HEK293 (cell line): ENCODE measurements around the gene SFT2D1.

Experiments used
- BCL11A ChIP-seq: fragments of 450-650 bp; formaldehyde crosslinking; IDR thresholded peaks from 2 replicates; pipeline ENCODE4 v1.5.1; 2016; ENCODE audit warnings: low read depth, missing biosample characterization, missing genetic modification characterization
- CTCF ChIP-seq: fragments of 450-650 bp; formaldehyde crosslinking; IDR thresholded peaks from 2 replicates; pipeline ENCODE4 v1.5.1; 2016; ENCODE audit warnings: missing biosample characterization, missing genetic modification characterization
- EGR2 ChIP-seq: fragments of 450-650 bp; formaldehyde crosslinking; IDR thresholded peaks from 2 replicates; pipeline ENCODE4 v1.5.1; 2016; ENCODE audit warnings: low read depth, missing biosample characterization, missing genetic modification characterization
- KLF1 ChIP-seq: fragments of 450-650 bp; formaldehyde crosslinking; IDR thresholded peaks from 2 replicates; pipeline ENCODE4 v1.5.1; 2016; ENCODE audit warnings: missing biosample characterization, missing genetic modification characterization
- KLF10 ChIP-seq: fragments of 450-650 bp; IDR thresholded peaks from 2 replicates; pipeline ENCODE4 v1.5.1; 2018; ENCODE audit warnings: missing biosample characterization, mild to moderate bottlenecking, missing genetic modification characterization
- KLF16 ChIP-seq: fragments of 450-650 bp; formaldehyde crosslinking; IDR thresholded peaks from 2 replicates; pipeline ENCODE4 v1.5.1; 2017; ENCODE audit warnings: missing biosample characterization, missing genetic modification characterization
- KLF17 ChIP-seq: fragments of 450-650 bp; formaldehyde crosslinking; IDR thresholded peaks from 2 replicates; pipeline ENCODE4 v1.5.1; 2016; ENCODE audit warnings: missing biosample characterization, missing genetic modification characterization
- OSR2 ChIP-seq: fragments of 450-650 bp; formaldehyde crosslinking; IDR thresholded peaks from 2 replicates; pipeline ENCODE4 v1.5.1; 2016; ENCODE audit warnings: missing biosample characterization, missing genetic modification characterization
- SP3 ChIP-seq: fragments of 450-650 bp; formaldehyde crosslinking; IDR thresholded peaks from 2 replicates; pipeline ENCODE4 v1.5.1; 2016; ENCODE audit warnings: missing biosample characterization, missing genetic modification characterization
- SP7 ChIP-seq: fragments of 450-650 bp; formaldehyde crosslinking; IDR thresholded peaks from 2 replicates; pipeline ENCODE4 v1.5.1; 2016; ENCODE audit warnings: missing biosample characterization, missing genetic modification characterization
- ZBTB17 ChIP-seq: fragments of 450-650 bp; formaldehyde crosslinking; IDR thresholded peaks from 2 replicates; pipeline ENCODE4 v1.5.1; 2016; ENCODE audit warnings: missing biosample characterization, missing genetic modification characterization
- ZBTB26 ChIP-seq: fragments of 450-650 bp; formaldehyde crosslinking; optimal IDR thresholded peaks from 2 replicates; pipeline ENCODE3; 2016; ENCODE audit warnings: missing biosample characterization, mild to moderate bottlenecking, missing genetic modification characterization
- ZBTB7A ChIP-seq: fragments of 450-650 bp; formaldehyde crosslinking; IDR thresholded peaks from 2 replicates; pipeline ENCODE4 v1.5.1; 2016; ENCODE audit warnings: low read depth, missing biosample characterization, missing genetic modification characterization
- ZFHX2 ChIP-seq: fragments of 450-650 bp; formaldehyde crosslinking; conservative IDR thresholded peaks from 2 replicates; pipeline ENCODE4 v1.5.1; 2016; ENCODE audit warnings: missing biosample characterization, missing genetic modification characterization
- ZNF121 ChIP-seq: fragments of 450-650 bp; formaldehyde crosslinking; IDR thresholded peaks from 2 replicates; pipeline ENCODE4 v1.5.1; 2016; ENCODE audit warnings: missing biosample characterization, missing genetic modification characterization
- ZNF155 ChIP-seq: fragments of 450-650 bp; formaldehyde crosslinking; IDR thresholded peaks from 2 replicates; pipeline ENCODE4 v1.5.1; 2016; ENCODE audit warnings: missing biosample characterization, missing genetic modification characterization
- ZNF23 ChIP-seq: fragments of 450-650 bp; formaldehyde crosslinking; IDR thresholded peaks from 2 replicates; pipeline ENCODE4 v1.5.1; 2016; ENCODE audit warnings: missing biosample characterization, missing genetic modification characterization, borderline replicate concordance
- ZNF266 ChIP-seq: fragments of 450-650 bp; formaldehyde crosslinking; IDR thresholded peaks from 2 replicates; pipeline ENCODE4 v1.5.1; 2016; ENCODE audit warnings: missing biosample characterization, missing genetic modification characterization, low read depth
- ZNF423 ChIP-seq: fragments of 450-650 bp; formaldehyde crosslinking; IDR thresholded peaks from 2 replicates; pipeline ENCODE4 v1.5.1; 2016; ENCODE audit warnings: missing biosample characterization, missing genetic modification characterization
- ZNF600 ChIP-seq: fragments of 450-650 bp; formaldehyde crosslinking; IDR thresholded peaks from 2 replicates; pipeline ENCODE4 v1.5.1; 2016; ENCODE audit warnings: missing biosample characterization, missing genetic modification characterization
- ZNF610 ChIP-seq: fragments of 450-650 bp; formaldehyde crosslinking; IDR thresholded peaks from 2 replicates; pipeline ENCODE4 v1.5.1; 2016; ENCODE audit warnings: missing biosample characterization, missing genetic modification characterization, borderline replicate concordance
- ZNF624 ChIP-seq: fragments of 450-650 bp; formaldehyde crosslinking; IDR thresholded peaks from 2 replicates; pipeline ENCODE4 v1.5.1; 2017; ENCODE audit warnings: missing biosample characterization, missing genetic modification characterization
- ZNF654 ChIP-seq: fragments of 450-650 bp; formaldehyde crosslinking; IDR thresholded peaks from 2 replicates; pipeline ENCODE4 v1.5.1; 2016; ENCODE audit warnings: low read depth, missing biosample characterization, missing genetic modification characterization
- ZNF692 ChIP-seq: fragments of 450-650 bp; formaldehyde crosslinking; IDR thresholded peaks from 2 replicates; pipeline ENCODE4 v1.5.1; 2016; ENCODE audit warnings: missing biosample characterization, missing genetic modification characterization
- ZSCAN30 ChIP-seq: fragments of 450-650 bp; IDR thresholded peaks from 2 replicates; pipeline ENCODE4 v1.5.1; 2018; ENCODE audit warnings: missing biosample characterization, mild to moderate bottlenecking, missing genetic modification characterization, moderate library complexity
- TF ChIP-seq, protein P1 (sequence below): fragments of 450-650 bp; formaldehyde crosslinking; IDR thresholded peaks from 2 replicates; pipeline ENCODE4 v1.5.1; 2016; ENCODE audit warnings: missing biosample characterization, missing genetic modification characterization, borderline replicate concordance
- TF ChIP-seq, protein P2 (sequence below): fragments of 450-650 bp; formaldehyde crosslinking; IDR thresholded peaks from 2 replicates; pipeline ENCODE4 v1.5.1; 2017; ENCODE audit warnings: missing biosample characterization, missing genetic modification characterization

SFT2D1 gene

GRCh38 chr6:166381733-166382499, 39.6 kb upstream of the SFT2D1 start (continued):
- TF ChIP-seq, protein P1, sequence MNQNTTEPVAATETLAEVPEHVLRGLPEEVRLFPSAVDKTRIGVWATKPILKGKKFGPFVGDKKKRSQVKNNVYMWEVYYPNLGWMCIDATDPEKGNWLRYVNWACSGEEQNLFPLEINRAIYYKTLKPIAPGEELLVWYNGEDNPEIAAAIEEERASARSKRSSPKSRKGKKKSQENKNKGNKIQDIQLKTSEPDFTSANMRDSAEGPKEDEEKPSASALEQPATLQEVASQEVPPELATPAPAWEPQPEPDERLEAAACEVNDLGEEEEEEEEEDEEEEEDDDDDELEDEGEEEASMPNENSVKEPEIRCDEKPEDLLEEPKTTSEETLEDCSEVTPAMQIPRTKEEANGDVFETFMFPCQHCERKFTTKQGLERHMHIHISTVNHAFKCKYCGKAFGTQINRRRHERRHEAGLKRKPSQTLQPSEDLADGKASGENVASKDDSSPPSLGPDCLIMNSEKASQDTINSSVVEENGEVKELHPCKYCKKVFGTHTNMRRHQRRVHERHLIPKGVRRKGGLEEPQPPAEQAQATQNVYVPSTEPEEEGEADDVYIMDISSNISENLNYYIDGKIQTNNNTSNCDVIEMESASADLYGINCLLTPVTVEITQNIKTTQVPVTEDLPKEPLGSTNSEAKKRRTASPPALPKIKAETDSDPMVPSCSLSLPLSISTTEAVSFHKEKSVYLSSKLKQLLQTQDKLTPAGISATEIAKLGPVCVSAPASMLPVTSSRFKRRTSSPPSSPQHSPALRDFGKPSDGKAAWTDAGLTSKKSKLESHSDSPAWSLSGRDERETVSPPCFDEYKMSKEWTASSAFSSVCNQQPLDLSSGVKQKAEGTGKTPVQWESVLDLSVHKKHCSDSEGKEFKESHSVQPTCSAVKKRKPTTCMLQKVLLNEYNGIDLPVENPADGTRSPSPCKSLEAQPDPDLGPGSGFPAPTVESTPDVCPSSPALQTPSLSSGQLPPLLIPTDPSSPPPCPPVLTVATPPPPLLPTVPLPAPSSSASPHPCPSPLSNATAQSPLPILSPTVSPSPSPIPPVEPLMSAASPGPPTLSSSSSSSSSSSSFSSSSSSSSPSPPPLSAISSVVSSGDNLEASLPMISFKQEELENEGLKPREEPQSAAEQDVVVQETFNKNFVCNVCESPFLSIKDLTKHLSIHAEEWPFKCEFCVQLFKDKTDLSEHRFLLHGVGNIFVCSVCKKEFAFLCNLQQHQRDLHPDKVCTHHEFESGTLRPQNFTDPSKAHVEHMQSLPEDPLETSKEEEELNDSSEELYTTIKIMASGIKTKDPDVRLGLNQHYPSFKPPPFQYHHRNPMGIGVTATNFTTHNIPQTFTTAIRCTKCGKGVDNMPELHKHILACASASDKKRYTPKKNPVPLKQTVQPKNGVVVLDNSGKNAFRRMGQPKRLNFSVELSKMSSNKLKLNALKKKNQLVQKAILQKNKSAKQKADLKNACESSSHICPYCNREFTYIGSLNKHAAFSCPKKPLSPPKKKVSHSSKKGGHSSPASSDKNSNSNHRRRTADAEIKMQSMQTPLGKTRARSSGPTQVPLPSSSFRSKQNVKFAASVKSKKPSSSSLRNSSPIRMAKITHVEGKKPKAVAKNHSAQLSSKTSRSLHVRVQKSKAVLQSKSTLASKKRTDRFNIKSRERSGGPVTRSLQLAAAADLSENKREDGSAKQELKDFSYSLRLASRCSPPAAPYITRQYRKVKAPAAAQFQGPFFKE, result peak; percentile 96
- TF ChIP-seq KLF10 (tag by site-specific recombination), result peak; percentile 75
- peak; percentile 90 for TF ChIP-seq ZFHX2 (tag by site-specific recombination)
- TF ChIP-seq ZNF121 (tag by site-specific recombination), result 0 out of 2 replicates have a peak, but pooled peaks have one; percentile 8
- TF ChIP-seq OSR2 (tag by site-specific recombination), result no peak
- TF ChIP-seq ZNF610 (tag by site-specific recombination), result 0 out of 2 replicates have a peak, but pooled peaks have one; percentile 56
- no peak for TF ChIP-seq ZNF155 (tag by site-specific recombination)
- 0 out of 2 replicates have a peak, but pooled peaks have one; percentile 23 for TF ChIP-seq SP3 (tag by site-specific recombination)
- peak; percentile 40; the same call in 1 of the 2 replicates for TF ChIP-seq ZBTB17 (tag by site-specific recombination)
- TF ChIP-seq BCL11A (tag by site-specific recombination), result peak; percentile 85
- TF ChIP-seq KLF16 (tag by site-specific recombination), result peak; percentile 12; the same call in 1 of the 2 replicates
- TF ChIP-seq ZNF23 (tag by site-specific recombination), result no peak
- no peak for TF ChIP-seq KLF1 (tag by site-specific recombination)
- TF ChIP-seq ZBTB7A (tag by site-specific recombination), result 0 out of 2 replicates have a peak, but pooled peaks have one; percentile 60
- TF ChIP-seq ZNF600, result no peak
- TF ChIP-seq ZSCAN30 (tag by site-specific recombination), result 0 out of 2 replicates have a peak, but pooled peaks have one; percentile 10
- peak; percentile 88; the same call in 1 of the 2 replicates for TF ChIP-seq EGR2 (tag by site-specific recombination)
- peak; percentile 53; the same call in 1 of the 2 replicates for TF ChIP-seq SP7 (tag by site-specific recombination)
- TF ChIP-seq ZNF692 (tag by site-specific recombination), result no peak
- peak; percentile 97 for TF ChIP-seq CTCF (tag by site-specific recombination)
- peak; percentile 86 for TF ChIP-seq ZBTB26 (tag by site-specific recombination)
- TF ChIP-seq, protein P2, sequence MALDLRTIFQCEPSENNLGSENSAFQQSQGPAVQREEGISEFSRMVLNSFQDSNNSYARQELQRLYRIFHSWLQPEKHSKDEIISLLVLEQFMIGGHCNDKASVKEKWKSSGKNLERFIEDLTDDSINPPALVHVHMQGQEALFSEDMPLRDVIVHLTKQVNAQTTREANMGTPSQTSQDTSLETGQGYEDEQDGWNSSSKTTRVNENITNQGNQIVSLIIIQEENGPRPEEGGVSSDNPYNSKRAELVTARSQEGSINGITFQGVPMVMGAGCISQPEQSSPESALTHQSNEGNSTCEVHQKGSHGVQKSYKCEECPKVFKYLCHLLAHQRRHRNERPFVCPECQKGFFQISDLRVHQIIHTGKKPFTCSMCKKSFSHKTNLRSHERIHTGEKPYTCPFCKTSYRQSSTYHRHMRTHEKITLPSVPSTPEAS (tag by site-specific recombination), result no peak
- peak; percentile 89 for TF ChIP-seq ZNF423
- no peak for TF ChIP-seq ZNF266 (tag by site-specific recombination)
- no peak for TF ChIP-seq ZNF624 (tag by site-specific recombination)
- TF ChIP-seq KLF17 (tag by site-specific recombination), result peak; percentile 71
- TF ChIP-seq ZNF654 (tag by site-specific recombination), result peak; percentile 6; the same call in 1 of the 2 replicates
